ENCODE results near the gene PLCG2.

DNA sequence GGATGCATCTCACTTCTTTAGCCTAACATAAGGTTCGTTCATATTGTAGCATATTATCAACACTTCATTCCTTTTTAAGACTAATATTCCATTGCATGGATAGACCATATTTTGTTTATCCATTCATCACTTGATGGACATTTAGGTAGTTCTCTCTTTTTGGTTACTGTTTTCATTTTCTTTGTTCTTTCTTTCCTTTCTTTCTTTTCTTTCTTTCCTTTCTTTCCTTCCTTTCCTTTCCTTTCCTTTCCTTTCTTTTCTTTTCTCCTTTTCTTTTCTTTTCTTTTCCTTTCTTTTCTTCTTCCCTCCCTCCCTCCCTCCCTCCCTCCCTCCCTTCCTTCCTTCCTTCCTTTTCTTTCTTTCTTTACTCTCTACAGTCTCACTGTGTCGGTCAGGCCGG lies 24.2 kb downstream of the PLCG2 start:
- TF ChIP-seq, protein P1, sequence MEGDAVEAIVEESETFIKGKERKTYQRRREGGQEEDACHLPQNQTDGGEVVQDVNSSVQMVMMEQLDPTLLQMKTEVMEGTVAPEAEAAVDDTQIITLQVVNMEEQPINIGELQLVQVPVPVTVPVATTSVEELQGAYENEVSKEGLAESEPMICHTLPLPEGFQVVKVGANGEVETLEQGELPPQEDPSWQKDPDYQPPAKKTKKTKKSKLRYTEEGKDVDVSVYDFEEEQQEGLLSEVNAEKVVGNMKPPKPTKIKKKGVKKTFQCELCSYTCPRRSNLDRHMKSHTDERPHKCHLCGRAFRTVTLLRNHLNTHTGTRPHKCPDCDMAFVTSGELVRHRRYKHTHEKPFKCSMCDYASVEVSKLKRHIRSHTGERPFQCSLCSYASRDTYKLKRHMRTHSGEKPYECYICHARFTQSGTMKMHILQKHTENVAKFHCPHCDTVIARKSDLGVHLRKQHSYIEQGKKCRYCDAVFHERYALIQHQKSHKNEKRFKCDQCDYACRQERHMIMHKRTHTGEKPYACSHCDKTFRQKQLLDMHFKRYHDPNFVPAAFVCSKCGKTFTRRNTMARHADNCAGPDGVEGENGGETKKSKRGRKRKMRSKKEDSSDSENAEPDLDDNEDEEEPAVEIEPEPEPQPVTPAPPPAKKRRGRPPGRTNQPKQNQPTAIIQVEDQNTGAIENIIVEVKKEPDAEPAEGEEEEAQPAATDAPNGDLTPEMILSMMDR (IDR thresholded peaks at IDR 0.05), result no peak
- TF ChIP-seq POLR2A (IDR thresholded peaks at IDR 0.05), result no peak
